Right atrium auricular region (tissue), 2 donors: ENCODE results near the gene SEC22A. TPM values are rescaled to one million over a fixed set of nuclear protein-coding genes. Genes with fewer than 3 reads are reported as not detected.

Experiments
- DNase-seq: peaks from one replicate; pipeline ENCODE4 v3.0.0-alpha.2; 2019; ENCODE audit warnings: low spot score
- H3K27ac ChIP-seq, 2 donors: fragments of 200-600 bp; sonication (generic); 1 replicate in 1 of 2; 2 replicates in 1 of 2; pipeline ENCODE4 v1.5.1; 2016 to 2019
- H3K27me3 ChIP-seq, 2 donors: fragments of 200-600 bp; sonication (generic); one replicate each; pipeline versions ENCODE4 v1.5.1 to v1.6.0; 2017 to 2019
- H3K36me3 ChIP-seq: fragments of 200-600 bp; sonication (generic); one replicate; pipeline ENCODE4 v1.5.1; 2016
- H3K4me1 ChIP-seq, 2 donors: fragments of 200-600 bp; sonication (generic); one replicate each; pipeline versions ENCODE4 v1.5.1 to v1.6.0; 2017 to 2019
- H3K4me3 ChIP-seq, 2 donors: fragments of 200-600 bp; sonication (generic); 1 replicate in 1 of 2; 2 replicates in 1 of 2; pipeline ENCODE4 v1.5.1; 2017 to 2019; ENCODE audit warnings: mild to moderate bottlenecking in 1 of 2, moderate library complexity in 1 of 2
- H3K9me3 ChIP-seq, 2 donors: fragments of 200-600 bp; sonication (generic); one replicate each; pipeline ENCODE4 v1.5.1; 2019
- CTCF ChIP-seq, 2 donors: fragments of 200-600 bp; sonication (generic); IDR thresholded peaks; one replicate each; pipeline ENCODE4 v1.5.1; 2019; ENCODE audit warnings: antibody characterized with exemption in 2 of 2
- total RNA-seq, 2 donors: library from RNA; depleted of rRNA; stranded (reverse); fragments of >200 nt; gene quantifications; one replicate each; pipeline ENCODE4 v1.1.0, GENCODE V29; 2016

Gene SEC22A
- total RNA-seq, 2 donors from 2014 or later = 13.7 to 24.2 TPM

DNA sequence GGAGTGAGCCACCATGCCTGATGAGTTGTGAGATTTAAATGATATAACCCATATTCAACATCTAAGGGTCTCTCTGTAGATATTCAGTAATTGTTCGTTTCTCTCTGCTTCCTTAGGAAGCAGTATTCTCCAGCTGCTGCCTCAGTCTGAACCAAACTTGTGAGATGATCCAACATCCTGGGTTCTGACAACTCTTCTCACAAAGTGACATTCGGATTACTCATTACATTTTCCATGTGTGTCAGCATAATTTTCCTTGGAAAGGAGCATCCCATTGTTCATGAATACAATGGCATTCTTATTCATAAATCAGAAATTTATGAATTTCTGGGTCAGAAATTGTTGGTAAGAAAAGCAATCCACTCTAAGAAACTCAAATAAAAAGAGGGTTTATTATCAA is 15.0 kb upstream of the SEC22A start:
- no peak for TF ChIP-seq CTCF (IDR thresholded peaks at IDR 0.05)
- no peaks in the 10 kb centered on the region for H3K9me3 ChIP-seq
- no peak for DNase-seq

DNA sequence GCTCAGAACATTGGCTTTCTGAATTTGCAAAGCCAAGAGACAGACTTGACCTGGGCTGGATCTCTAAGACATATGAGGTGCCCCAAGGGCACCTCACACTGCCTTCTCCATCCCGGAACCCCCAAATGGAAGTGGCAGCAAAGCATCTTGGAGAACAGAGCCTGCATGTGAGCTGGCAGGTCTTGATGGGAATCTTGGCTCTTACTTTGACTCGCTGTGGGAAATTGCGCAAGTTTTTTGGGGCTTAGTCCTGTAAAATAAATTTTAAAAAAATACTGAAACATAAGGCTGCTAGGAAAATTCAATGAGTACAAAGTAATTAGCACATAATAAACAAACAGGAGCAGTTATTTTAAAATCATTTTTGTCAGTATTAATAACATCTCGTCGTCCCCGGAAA is 13.7 kb upstream of the SEC22A start:
- no peak overlapping the region for H3K4me3 ChIP-seq
- DNase-seq = no peak
- H3K4me1 ChIP-seq = no peaks in the 10 kb centered on the region
- no peak for TF ChIP-seq CTCF (IDR thresholded peaks at IDR 0.05)
- no peak overlapping the region for H3K27ac ChIP-seq
- no peaks in the 10 kb centered on the region for H3K27me3 ChIP-seq
- no peaks in the 10 kb centered on the region for H3K9me3 ChIP-seq
- H3K36me3 ChIP-seq = no peaks in the 10 kb centered on the region

More for the DNA sequence above, 15.0 kb upstream of the SEC22A start:
- Histone ChIP-seq H3K4me3 (no peak overlapping the region), H3K4me1 (no peaks in the 10 kb centered on the region), H3K27me3 (no peaks in the 10 kb centered on the region), H3K27ac (no peak overlapping the region), H3K36me3 (no peaks in the 10 kb centered on the region)

- DNase-seq = no peak
- no peak for TF ChIP-seq CTCF (IDR thresholded peaks at IDR 0.05)
- Histone ChIP-seq H3K27ac (peak overlapping the region in 1 of 2 donors; percentile 47), H3K9me3 (no peaks in the 10 kb centered on the region), H3K27me3 (no peaks in the 10 kb centered on the region), H3K36me3 (no peaks in the 10 kb centered on the region), H3K4me1 (peaks cover 0 to 4% of the 10 kb centered on the region in 2 donors), H3K4me3 (no peak overlapping the region)
Measured at GRCh38 chr3:123193448-123194101, 8.2 kb upstream of the SEC22A start.

DNA sequence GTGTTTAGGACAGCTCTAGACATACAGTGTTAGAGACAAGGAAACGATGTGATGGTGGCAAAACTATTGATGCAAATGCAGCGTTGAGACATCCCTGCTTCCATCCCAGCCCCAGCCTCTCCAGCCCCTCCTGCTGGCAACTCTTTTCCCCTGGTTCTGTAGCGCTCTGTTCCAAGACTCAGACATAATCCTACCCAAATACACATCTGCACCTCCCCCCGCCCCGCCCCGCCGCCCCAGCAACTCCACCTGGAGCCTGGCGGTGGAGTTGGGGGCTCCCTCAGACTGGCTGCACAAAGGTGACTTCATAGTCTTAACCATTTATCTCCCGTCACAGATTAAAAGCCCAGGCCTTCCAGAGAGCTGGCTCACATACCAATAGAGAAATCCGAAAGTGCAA is 7.2 kb upstream of the SEC22A start:
- peak in 1 of 2 donors; percentile 55 for TF ChIP-seq CTCF (IDR thresholded peaks at IDR 0.05)
- Histone ChIP-seq H3K4me3 (no peak overlapping the region), H3K36me3 (no peaks in the 10 kb centered on the region), H3K4me1 (peaks cover 0 to 4% of the 10 kb centered on the region in 2 donors), H3K27me3 (no peaks in the 10 kb centered on the region), H3K27ac (no peak overlapping the region), H3K9me3 (no peaks in the 10 kb centered on the region)
- no peak for DNase-seq

DNA sequence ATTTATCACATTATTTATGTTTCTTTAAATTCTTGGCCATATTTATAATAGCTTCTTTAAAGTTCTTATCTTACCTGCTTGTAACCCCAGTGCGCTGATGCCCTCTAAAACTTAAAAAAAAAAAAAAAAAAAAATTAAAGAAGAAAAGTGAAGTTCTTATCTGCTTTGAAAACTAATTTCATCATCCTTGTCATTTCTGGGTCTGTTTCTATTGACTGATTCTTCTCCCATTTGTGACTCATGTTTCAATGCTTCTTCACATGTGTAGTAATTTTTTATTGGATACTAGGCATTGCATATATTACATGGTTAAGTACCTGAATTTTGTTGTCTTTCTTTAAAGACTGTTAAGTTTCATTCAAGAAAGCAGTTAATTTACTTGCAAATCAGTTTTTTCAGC is 3.4 kb upstream of the SEC22A start:
- H3K4me1 ChIP-seq = peaks cover 0 to 14% of the 10 kb centered on the region in 2 donors
- no peak overlapping the region for H3K27ac ChIP-seq
- no peak for DNase-seq
- no peak for TF ChIP-seq CTCF (IDR thresholded peaks at IDR 0.05)
- no peaks in the 10 kb centered on the region for H3K9me3 ChIP-seq
- no peaks in the 10 kb centered on the region for H3K27me3 ChIP-seq
- H3K36me3 ChIP-seq = no peaks in the 10 kb centered on the region
- H3K4me3 ChIP-seq = no peak overlapping the region

GRCh38 chr3:123201223-123201556 is 553 bp upstream of the SEC22A start:
- Histone ChIP-seq H3K4me1 (peaks cover 0 to 10% of the 10 kb centered on the region in 2 donors), H3K27ac (peak overlapping the region; percentile 86 to 90), H3K9me3 (no peaks in the 10 kb centered on the region), H3K36me3 (no peaks in the 10 kb centered on the region), H3K4me3 (peak overlapping the region; percentile 88 to 96), H3K27me3 (no peaks in the 10 kb centered on the region)
- TF ChIP-seq CTCF (IDR thresholded peaks at IDR 0.05) = no peak
- DNase-seq = no peak
